Choroid plexus epithelial cell (primary cell): ENCODE measurements around the gene EIF3A.
"Not testable (repeated sequence)": the region's sequence is repeated elsewhere in the genome, so short reads cannot be mapped to it uniquely, and the experiment has no call there.

Experiments
- DNase-seq: peaks from one replicate; pipeline ENCODE4 v3.0.0-alpha.2; 2010; ENCODE audit warnings: low read depth
- H3K4me3 ChIP-seq: 2 replicates; pipeline ENCODE4 v1.5.1; 2011; ENCODE audit warnings: low read depth, mild to moderate bottlenecking, control low read depth, low read length, moderate library complexity
- TF ChIP-seq, protein P1 (sequence below): conservative IDR thresholded peaks from 2 replicates; pipeline ENCODE4 v1.5.1; 2011; ENCODE audit warnings: low read depth, mild to moderate bottlenecking, control low read depth, inconsistent platforms, low read length, moderate library complexity

The EIF3A gene

DNA sequence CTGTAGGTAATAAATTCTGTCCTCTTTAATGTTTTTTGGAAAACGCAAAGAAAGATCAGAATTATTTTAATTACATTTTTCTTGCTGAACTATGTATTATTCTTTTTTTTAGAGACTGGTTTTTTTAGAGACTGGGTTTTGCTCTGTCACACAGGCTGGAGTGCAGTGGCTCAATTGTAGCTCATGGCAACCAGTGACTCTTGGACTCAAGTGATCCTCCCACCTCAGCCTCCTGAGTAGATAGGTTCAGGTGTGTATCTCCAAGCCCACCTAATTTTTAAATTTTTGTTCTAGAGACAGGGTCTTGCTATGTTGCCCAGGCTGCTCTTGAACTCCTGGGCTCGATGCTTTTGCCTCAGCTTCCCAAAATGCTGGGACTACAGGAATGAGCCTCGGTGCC lies 18.0 kb upstream of the EIF3A start:
- H3K4me3 ChIP-seq: no peak overlapping the region
- TF ChIP-seq, protein P1, sequence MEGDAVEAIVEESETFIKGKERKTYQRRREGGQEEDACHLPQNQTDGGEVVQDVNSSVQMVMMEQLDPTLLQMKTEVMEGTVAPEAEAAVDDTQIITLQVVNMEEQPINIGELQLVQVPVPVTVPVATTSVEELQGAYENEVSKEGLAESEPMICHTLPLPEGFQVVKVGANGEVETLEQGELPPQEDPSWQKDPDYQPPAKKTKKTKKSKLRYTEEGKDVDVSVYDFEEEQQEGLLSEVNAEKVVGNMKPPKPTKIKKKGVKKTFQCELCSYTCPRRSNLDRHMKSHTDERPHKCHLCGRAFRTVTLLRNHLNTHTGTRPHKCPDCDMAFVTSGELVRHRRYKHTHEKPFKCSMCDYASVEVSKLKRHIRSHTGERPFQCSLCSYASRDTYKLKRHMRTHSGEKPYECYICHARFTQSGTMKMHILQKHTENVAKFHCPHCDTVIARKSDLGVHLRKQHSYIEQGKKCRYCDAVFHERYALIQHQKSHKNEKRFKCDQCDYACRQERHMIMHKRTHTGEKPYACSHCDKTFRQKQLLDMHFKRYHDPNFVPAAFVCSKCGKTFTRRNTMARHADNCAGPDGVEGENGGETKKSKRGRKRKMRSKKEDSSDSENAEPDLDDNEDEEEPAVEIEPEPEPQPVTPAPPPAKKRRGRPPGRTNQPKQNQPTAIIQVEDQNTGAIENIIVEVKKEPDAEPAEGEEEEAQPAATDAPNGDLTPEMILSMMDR: no peak
- no peak for DNase-seq

DNA sequence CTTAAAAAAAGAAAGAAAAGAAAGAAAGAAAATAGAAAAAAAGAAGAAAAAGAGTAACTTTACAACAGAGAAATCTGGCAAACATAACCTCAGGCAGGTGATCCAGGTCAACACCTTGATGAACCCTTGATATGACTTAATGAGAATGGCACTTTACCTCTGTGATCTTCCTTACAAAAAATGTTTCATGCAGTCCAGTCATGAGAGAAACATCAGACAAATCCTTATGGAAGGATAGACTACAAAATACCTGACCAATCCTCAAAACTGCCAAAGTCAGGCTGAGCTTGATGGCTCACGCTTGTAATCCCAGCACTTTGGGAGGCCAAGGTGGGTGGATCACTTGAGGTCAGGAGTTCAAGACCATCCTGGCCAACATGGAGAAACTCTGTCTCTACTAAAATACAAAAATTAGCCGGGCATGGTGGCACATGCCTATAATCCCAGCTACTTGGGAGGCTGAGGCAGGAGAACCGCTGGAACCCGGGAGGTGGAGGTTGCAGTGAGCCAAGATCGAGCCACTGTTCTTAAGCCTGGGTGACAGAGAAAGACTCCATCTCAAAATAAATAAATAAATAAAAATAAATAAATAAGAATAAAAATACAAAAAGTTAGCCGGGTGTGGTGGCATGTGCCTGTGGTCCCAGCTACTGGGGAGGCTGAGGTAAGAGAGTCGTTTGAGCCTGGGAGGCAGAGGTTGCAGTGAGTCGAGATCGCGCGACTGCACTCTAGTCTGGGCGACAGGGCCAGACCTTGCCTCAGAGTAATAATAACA lies 16.2 kb upstream of the EIF3A start:
- not testable (repeated sequence) for DNase-seq, H3K4me3 ChIP-seq

DNA sequence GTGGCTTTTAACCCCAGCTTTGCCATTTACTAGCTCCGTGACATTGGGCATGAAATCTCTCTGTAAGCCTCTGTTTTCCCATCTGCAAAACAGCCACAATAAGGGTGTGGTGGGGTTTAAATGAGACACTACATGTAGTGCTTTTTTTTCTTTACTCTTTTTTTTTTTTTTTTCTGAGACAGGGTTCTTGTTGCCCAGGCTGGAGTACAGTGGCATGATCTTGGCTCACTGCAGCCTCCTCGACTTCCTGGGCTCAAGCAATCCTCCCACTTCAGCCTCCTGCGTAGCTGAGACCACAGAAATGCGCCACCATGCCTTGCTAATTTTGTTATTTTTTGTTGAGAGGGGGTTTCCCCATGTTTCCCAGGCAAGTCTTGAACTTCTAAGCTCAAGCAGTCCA lies 15.0 kb upstream of the EIF3A start:
- H3K4me3 ChIP-seq: no peak overlapping the region
- no peak for DNase-seq
- TF ChIP-seq, protein P1: no peak

DNA sequence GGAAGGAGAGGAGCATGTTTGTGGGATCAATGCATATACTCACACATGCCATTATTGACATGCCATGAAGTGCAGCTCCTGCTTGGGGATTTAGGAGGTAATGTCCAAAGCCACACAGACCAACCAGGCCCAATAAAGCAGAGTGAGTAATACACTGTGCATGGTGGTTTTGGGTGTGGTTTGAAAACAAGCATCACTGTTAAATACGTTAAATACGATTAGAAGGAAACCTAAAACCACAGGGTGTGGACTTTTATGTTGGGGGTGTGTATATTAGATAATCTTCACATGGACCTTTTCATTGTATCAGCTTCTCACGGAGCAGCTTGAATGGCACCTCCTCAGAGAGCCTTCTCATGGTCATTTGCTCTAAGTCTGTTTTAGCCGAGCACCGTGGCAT lies 10.4 kb upstream of the EIF3A start:
- DNase-seq: peak; percentile 41
- H3K4me3 ChIP-seq: no peak overlapping the region
- TF ChIP-seq, protein P1: no peak

DNA sequence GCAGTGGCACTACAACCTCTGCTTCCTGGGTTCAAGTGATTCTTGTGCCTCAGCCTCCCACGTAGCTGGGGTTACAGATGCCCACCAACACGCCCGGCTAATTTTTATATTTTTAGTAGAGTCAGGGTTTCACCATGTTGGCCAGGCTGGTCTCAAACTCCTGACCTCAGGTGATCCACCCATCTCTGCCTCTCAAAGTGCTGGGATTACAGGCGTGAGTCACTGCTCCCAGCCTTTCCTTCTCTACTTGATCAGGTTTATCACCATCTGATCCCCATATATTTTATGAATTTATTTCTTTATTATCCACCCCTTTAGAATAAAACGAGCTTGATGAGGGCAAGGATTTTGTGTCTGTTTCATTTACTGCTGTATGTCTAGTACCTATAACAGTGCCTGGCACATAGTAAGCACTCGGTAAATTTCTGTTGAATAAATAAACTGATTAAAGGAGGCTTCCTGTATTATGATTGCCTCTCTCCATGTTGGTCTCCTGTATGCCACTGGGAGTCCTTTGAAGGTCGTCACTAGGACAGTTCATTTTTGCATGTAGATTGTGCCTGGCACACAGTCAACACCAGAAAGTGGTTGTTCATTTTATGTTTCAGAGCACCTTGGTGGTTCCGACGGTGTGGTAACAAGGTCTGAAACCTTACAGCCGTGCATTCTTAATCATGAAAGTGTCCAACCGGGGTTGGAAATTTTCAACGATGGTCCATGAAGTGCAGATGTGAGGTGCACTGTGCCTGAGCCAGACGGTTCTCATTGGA lies 9.6 kb upstream of the EIF3A start:
- H3K4me3 ChIP-seq: no peak overlapping the region
- DNase-seq: no peak
- TF ChIP-seq, protein P1: no peak

DNA sequence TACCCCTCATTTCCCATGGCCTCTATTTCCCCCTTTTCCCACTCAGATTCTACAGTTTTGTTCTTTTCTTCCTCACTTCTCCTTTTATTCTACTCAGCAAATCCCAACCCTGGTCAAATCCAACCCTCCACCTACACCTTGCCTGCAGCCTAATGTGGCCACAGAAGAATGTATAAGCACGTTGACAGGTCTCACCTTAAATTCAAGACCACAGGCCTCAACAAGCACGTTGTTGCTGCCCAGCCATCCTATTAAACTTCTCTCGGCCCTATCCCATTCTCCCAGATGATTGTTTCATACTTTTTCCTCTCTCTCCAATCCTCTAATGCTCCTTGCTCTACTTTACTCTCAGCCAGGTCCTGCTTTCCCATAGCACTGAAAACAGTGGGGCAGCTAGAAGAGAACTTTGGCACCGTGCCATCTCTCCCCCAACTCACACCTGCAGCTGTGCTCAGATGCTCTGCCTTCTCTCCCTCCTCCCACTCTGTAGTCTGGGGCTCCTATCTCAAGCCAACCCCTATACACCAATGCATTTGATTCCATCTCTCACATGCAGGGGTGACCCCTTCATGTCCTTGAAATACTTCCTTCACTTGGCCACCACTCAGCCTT lies 6.8 kb upstream of the EIF3A start:
- DNase-seq: no peak
- TF ChIP-seq, protein P1: no peak
- no peak overlapping the region for H3K4me3 ChIP-seq

DNA sequence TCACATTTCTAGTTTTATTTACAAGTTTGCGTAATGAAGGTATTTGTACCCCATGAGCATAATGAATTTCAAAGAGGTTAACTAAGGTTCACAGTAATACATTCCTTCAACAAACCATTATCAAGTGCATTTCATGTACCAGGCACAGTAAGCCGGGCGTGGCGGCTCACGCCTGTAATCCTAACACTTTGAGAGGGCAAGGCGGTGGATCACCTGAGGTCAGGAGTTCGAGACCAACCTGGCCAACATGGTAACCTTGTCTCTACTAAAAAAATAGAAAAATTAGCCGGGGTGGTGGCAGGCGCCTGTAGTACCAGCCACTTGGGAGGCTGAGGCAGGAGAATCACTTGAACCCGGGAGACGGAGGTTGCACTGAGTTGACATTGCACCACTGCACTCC lies 4.3 kb upstream of the EIF3A start:
- no peak overlapping the region for H3K4me3 ChIP-seq

More for the DNA sequence above, 4.3 kb upstream of the EIF3A start:
- no peak for DNase-seq
- TF ChIP-seq, protein P1: no peak
